HG02623 (cell line): Measurements from ENCODE around the gene LRRC7.

Experiments
- ATAC-seq: cut with Tn5 transposase; IDR thresholded peaks from one replicate; pipeline ENCODE4 v1.9.1; 2021; ENCODE audit warnings: moderate library complexity; ENCODE audit not compliant: unreplicated experiment

LRRC7 gene

DNA sequence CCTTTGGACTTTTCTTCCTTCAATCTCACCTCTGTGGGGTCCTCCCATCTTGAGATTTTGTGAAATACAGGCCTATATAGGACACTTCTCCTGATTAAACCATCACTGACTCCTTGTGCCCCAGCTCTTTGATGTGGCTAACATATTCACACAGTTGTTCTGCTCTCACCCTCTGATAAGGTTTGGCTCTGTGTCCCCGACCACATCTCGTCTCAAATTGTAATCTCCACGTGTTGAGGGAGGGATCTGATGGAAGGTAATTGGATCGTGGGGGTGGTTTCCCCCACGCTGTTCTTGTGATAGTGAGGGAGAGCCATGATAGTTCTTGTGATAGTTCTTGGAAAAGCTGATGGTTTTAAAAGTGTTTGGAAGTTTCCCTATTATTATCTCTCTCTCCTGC is 19.7 kb downstream of the LRRC7 start:
- no peak for ATAC-seq

DNA sequence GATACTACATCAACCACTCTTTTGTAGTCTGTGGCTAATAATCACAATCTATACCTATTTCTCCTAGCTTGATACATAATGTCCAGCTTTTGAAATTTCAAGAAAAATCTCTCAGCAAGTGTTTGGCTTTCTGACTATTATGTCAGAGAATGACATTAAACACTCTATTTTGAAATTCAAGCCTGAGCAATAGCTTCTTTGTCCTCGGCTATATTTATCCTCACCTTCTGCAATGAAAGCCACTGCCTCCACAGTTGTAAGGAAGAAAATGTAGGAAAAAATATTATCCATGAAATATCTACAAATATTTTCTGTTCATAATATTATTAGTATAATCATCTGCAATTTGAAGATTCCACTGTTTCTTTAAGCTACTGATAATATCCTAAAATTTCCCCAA is 22.1 kb downstream of the LRRC7 start:
- no peak for ATAC-seq

DNA sequence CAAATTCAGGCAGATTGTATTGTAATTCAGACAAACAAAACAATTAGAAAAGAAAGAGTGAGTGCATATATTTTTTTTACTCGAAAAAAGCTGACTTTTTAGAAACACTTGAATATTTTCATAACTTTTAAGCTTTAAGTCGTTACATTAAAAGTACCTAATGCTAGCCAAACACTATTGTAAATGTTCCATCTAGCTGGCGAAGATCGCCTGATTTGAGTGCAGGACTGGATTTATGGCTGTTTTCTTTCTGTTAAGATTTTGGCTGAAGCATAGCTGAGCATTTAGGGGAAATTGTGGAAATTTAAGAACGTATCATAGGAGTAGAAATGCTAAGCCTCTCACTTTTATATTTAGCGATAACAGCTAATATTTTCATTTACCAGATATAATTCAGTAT is 24.6 kb downstream of the LRRC7 start:
- ATAC-seq, result no peak

DNA sequence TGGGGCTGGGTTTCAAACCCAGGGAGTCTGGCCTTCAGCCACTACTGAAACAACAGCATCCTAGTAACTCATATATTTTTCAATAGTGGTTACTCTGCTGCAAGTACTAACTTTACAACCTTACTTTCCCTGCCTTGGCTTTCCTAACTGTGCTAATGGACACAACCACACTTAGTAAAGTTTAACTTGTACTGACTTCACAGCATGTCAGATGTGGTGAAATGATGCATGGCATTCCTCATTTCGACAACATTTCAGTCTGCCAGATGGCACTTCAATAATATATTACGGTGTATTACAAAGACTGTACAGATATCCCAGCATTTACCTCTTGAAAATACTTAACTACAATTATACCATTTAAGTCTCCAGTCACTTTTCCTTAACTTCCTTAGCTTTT is 27.8 kb downstream of the LRRC7 start:
- no peak for ATAC-seq

DNA sequence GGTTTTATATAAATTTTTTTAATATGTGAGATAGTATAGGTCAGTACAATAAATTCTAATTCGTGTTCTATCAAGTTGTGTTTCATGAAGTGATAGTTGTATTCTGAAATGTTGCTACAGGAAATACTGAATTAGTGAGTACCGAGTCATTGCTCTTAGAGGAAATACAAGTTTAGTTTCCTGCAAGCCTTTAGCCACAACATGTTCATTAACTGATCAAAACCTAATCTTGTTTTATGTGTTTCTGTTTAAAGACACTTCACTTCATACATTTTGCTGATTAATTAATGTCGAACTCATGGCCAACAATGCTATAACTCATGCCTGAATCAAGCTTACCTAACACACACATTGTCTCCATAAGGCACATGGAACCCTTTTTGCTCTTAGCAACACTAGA is 43.6 kb downstream of the LRRC7 start:
- ATAC-seq, result no peak

DNA sequence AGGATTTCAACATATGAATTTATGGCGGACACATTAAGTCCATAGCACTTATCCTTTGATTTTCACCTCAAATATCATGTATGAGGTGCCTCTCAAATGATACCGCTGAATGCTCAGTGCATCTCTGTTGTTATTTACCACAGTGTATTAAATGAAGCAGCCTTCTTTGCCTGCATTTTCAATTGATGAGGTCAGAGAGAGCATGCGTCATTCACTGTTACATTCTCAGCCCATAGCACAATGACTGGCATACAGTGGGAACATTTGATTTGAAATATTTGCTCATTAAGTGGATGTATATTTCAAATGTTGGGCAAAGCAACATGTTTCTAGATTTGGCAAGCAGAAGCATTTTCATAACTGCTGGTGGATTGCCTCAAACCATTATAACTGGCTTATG is 45.7 kb downstream of the LRRC7 start:
- ATAC-seq, result no peak

DNA sequence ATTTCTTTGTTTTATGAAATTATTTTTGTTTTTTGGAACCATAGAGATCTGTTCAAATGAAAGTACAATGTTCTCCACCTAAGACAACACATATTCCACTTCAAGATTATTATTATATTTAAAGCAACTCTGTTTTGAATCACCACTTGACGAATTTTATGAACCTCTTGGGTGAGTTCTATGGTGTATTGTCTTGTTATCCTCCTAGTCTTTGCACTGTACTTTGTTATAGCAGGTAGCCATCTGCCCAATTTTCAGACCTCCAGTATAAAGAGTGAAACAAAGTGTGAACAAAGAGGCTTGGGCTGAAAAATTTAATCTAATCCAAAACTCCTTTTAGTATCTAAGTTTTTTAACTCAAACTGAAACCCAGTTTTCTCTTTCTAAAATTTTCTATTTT is 71.0 kb downstream of the LRRC7 start:
- ATAC-seq, result no peak

DNA sequence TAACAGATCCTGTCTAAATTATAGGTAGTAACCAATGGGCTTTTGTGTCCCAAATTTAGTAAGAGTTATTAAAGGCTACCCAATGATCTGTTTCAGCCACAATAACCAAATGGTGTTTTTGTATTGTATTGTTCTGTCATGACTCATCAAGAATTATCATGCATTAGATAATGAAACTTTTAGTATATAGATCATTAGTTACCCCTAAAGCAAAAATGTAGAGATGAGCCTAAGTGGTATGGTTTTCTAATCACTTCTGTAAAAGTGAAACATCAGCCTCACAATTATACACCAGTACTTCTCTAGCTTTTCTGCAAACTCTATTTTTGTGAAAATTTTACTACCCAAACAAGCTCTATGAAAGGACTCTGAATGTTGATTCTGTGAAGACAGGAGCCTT is 71.4 kb downstream of the LRRC7 start:
- ATAC-seq, result no peak

DNA sequence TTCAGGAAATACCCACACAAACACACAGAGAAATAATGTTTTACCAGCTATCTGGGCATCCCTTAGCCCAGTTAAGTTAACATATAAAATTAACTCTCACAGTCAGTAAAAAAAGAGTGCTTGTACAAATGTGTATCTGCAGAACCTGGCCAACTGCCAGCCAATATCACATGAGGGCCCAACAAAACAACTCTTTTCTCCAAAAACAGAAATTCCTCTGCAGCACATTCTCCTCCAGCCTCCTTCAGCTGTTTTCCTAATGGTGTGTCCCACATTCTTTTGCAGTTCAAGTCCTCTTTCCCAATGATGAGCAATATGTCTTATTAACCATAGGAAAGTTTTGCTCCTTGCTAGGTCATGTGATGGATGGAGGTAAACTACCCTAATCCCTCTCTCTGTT is 75.5 kb downstream of the LRRC7 start:
- ATAC-seq, result no peak

DNA sequence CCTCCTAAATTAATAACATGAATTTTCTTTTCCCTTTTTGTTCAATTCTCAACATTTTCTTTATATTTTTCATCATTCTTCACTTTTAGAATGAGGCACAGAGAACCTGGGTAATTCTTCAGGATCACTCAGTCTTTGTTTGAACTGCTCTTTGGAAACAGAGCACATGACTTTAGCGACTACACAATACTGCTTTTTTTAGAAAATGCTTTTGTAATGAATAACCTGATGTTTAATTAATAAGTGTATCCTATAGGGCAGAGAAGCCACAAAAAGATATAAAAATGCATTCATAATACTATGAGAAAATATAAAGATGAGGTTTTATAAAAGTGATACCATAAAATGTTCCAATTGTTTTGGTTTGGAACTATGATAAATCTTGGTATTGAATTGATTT is 77.8 kb downstream of the LRRC7 start:
- ATAC-seq, result no peak

DNA sequence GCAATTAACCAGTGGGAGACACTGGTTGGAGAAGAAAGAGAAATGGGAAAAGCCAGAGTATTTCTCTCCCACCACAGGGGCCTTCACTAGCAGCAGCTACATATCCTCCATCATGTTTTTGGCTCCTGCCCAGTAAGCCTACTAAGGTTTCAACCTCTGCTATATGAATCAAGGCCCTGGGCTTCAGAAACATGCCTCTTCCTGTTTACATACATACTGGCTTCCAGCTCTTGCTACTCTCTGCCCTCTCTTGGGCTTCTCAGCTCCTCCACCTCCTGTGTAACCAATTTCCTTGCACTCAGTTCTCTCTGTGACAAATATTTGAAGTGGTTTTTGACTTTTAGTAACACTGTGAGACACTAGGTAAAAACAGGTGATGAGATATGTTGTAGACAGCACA is 80.8 kb downstream of the LRRC7 start:
- no peak for ATAC-seq

DNA sequence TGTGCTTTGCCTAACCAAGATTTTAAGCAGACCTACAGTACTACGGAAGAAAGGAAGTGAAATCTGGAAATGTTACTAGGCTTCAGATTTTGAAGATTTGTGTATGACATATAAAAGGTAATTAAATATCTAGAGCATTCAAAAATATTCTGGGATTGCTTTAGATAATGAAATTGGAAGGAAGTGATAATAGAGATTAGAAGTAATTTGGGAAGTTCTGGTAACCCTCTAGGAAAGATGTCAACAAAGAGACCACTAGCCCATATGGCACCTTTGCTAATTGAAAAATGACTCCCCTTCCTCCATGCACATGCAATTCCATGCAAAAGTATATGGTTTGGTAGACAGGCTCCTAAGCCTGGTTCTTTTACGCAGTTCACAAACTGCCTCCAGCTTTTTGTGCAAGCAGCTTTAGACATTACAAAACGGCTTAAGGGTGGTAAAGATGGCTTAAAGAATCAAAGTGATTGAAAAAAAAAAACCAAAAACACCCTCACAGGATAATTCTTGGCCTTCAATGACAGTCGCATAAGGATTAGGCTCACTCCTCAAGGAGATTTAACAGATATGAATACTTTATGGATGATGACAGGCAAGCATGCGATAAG is 81.8 kb downstream of the LRRC7 start:
- no peak for ATAC-seq

DNA sequence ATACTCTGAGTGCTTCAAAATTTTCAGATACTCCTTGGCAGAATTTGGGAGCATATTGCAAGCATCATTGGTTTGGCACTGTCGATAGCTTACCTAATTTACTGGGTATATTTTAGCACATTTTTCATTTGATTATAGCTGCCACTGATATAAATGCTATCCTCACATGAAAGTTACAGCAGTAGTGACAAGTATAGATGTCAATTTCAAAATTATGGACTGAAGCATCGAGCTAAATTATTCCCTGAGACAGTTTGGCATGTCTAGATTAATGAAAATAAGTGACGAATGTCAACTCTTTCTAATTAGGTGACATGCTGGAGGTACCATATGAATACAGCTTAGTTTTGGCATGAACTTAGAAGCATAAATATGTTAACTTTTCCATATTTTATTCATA is 83.1 kb downstream of the LRRC7 start:
- no peak for ATAC-seq

DNA sequence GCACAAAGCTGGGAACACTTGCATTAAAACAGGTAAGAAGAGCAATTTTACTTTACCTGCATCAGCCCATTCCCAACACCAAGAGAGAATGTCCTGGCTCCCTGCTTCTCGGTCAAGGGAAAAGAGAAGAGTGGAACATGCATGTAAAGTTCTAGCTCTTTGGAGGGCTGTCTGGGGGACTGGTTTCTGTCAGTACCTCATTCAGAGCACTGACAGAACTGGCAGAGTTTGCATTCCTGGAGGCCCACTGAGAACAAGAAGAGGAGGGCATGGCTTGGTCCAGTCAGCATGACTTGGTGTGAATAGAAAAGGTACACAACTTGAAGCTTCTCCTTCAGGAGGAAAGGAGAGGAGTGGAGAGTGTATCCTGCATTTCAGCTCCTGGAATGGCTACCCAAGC is 83.9 kb downstream of the LRRC7 start:
- no peak for ATAC-seq

DNA sequence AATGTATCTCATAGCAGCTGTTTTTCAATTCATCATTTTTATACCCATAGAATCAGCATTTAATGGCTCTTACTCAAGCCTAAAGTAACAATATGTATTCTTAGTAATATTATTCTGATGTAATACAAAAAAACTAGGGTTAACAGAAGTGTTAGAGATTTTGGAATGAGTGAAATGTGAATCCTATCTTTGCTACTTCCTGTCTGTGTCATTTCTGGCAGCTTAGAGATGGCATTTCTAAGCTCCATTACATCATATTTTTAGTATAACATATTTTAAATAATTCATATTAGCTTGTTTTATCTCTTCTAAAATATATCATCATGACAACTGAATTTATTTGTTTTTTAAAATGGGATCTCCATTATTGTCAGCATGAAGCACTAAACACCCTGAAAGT is 90.2 kb downstream of the LRRC7 start:
- ATAC-seq, result no peak

DNA sequence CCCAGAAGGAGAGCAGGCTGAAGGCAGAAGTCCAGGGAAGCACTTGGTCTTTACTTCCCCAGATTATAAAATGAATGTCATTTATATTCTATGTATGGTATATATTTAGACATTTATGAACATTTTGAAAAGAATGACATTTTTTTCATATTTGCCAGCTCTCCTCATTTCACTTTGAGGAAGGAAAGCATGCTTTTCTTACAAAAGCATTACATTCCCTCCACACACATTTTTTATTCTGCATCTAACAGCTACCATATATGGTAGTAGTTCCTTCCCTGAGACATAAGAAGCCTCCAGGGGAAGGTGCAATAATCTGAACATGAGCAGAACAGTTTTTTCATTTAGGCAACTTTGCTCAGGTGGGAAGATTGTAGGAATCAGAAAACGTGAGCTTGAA is 94.0 kb downstream of the LRRC7 start:
- no peak for ATAC-seq

DNA sequence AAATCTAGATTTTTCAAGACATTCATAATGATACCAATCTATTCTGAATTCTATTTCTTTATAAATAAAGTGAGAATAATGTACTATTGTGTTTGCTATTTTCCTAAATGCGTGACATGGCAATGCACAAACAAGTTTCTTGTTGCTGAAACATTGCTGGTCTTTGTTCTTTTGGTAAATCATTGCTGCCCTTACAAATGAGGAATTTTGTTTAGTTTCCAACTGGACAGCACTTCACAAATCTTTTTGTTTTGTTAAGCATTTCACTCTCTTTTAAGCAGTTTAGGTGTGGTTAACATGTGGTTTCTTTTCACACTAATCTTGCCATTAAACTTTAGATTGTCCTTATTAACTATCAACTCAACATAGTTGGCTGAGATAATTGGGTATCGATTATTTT is 94.6 kb downstream of the LRRC7 start:
- ATAC-seq, result no peak

DNA sequence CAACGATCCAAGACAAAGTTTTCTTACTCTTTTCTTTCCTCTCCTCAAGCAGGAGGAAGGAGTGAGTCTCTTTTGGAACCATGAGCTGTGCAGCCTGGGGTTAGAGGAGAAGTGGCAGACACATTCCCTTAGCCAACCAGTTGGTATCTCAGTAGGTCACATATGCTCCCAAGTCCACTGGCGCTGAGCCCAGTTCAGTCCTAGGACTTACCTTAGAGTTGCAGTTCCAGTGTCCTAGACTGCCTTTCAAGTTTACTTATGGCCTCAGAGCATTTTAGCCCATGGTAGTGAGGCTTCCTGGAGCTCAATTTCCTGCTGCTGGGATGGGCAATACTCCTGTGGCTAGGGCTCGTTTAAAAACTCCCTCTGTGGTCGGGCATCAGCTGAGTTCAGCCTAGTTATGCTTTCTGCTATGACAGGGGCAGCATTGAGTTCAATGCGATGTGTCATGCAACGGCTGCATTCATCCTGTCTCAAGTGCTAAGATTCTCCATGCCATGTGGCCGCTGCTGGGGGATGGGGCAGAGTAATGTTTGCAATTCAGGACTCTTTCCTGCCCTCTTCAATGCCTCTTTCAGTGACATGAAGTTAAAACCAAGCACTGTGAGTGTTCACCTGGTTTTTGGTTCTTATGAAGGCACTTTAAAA is 103.8 kb downstream of the LRRC7 start:
- ATAC-seq, result no peak

DNA sequence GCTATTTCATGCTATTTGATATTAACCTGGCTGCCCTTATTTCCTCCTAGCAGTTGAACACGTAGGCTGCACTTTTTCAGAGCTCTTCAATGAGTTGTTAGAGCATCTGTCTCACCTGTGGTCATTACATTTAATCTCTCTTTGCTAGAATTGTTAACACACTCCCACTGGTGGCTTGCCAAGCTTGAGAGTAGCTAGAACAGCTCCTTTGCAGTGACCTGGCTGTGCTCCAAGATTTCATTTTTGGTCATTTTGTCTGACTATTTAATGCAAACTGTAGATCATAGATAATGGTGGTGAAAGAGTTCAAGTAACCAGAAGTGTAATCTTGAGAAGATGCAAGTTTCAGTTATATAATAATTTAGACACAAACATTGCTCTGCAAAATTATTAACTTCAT is 105.6 kb downstream of the LRRC7 start:
- no peak for ATAC-seq

DNA sequence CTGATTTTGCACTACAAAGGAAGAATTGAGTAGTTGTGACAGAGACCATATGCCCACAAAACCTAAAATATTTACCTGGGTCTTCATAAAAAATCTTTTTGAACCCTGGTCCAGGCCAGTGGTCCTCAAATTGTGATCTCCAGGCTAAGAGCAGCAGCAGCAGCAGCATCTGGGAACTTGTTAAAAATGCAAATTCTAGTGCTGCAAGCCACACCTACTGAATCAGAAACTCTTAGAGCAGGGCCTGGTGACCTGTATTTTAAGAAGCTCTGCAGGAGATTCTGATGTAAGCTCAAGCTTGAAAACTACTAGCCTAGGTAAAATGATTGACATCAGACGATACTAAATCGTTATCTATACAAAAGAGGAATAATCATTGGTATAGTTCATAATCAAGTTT is 112.2 kb downstream of the LRRC7 start:
- ATAC-seq, result no peak

DNA sequence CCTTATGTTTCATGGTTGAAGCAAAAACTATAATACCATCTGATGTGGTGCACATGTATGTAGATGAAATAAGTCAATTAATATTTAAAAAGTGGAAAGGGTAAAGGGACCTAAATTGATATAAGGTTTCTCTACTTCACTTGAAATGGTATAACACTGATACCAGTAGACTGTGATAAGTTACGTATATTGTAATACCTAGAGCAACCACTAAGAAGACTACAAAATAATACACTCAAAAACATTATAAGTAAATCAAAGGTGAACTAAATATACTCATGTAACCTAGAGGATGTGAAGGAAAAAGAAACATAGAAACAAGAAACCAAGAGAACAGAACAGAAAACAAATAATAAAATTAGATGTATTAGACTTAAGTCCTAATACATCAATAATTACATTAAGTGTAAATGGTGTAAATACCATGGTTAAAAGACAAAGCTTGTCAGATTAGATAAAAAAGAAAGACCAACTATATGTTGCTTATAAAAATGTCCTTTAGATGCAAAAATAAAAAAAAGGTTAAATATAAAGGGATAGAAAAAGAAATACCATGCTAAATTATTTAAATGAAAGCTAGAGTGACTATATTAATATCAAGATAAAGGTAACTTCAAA is 118.8 kb downstream of the LRRC7 start:
- ATAC-seq, result no peak

DNA sequence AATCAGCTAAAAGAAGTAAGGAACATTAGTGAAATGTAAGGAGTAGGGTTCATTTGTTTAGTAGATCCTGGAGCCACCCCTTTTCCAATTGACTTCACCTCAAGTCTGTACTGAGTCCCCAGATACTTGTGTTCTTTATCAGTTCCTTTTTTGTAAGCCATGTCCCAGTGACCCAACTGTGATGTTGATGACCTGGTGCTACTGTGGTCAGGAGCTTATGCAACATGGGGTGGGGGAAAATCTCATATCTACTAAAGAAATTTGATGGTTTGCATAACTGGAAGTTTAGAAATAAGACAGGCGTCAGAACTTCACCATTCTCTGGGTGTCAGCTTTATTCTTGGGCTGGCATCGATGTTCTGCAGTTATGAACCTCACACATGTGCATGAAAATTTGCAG is 120.5 kb downstream of the LRRC7 start:
- ATAC-seq, result no peak

DNA sequence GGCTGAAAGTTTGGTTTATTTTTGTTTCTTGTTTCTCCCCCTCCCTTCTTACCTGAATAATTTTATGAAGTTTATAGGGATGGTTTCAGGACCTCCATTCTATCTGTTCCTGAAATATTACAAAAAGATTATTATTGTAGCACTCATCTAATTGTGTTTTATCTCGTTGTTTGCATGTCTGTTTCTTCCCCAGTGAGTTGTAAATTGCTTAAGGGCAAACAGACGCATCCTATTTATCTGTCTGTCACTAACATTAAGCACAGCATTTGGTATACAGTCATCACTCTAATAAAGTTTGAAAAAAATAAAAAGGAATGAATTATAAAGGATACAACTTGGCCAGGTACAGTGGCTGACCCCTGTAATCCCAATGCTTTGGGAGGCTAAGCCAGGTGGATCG is 123.5 kb downstream of the LRRC7 start:
- no peak for ATAC-seq
